Loucy (cell line): ENCODE measurements around the gene CPEB2.

Source experiments
- H2AFZ ChIP-seq: fragments of 200-600 bp; sonication (generic); 2 replicates; pipeline ENCODE4 v1.6.0; 2016; ENCODE audit warnings: antibody characterized with exemption, mild to moderate bottlenecking, low read length, moderate library complexity
- H3F3A ChIP-seq: fragments of 200-600 bp; 2 replicates; pipeline ENCODE4 v1.6.0; 2016; ENCODE audit warnings: antibody characterized with exemption, low read depth, mild to moderate bottlenecking
- H3K27me3 ChIP-seq: fragments of 200-600 bp; sonication (generic); 2 replicates; pipeline ENCODE4 v1.6.1; 2014; ENCODE audit warnings: low read length, mild to moderate bottlenecking; ENCODE audit not compliant: insufficient read depth, poor library complexity, severe bottlenecking
- H3K36me3 ChIP-seq: fragments of 200-600 bp; sonication (generic); 2 replicates; pipeline ENCODE4 v1.6.1; 2016; ENCODE audit warnings: low read length; ENCODE audit not compliant: insufficient read depth
- H3K4me1 ChIP-seq: fragments of 200-600 bp; sonication (generic); 2 replicates; pipeline ENCODE4 v1.5.1; 2014; ENCODE audit warnings: low read length, mild to moderate bottlenecking; ENCODE audit not compliant: insufficient read depth, poor library complexity, severe bottlenecking
- H3K4me2 ChIP-seq: fragments of 200-600 bp; sonication (generic); 2 replicates; pipeline ENCODE4 v1.6.0; 2014; ENCODE audit warnings: antibody characterized with exemption, low read length, low read depth, mild to moderate bottlenecking; ENCODE audit not compliant: poor library complexity, severe bottlenecking
- H3K4me3 ChIP-seq: fragments of 200-600 bp; sonication (generic); 2 replicates; pipeline ENCODE4 v1.5.1; 2014; ENCODE audit warnings: low read length, mild to moderate bottlenecking, mixed read lengths; ENCODE audit not compliant: poor library complexity, severe bottlenecking
- H3K79me2 ChIP-seq: fragments of 200-600 bp; sonication (generic); 2 replicates; pipeline ENCODE4 v1.6.1; 2014; ENCODE audit warnings: low read length; ENCODE audit not compliant: insufficient read depth
- H3K9ac ChIP-seq: fragments of 200-600 bp; sonication (generic); 2 replicates; pipeline ENCODE4 v1.6.0; 2014; ENCODE audit warnings: mild to moderate bottlenecking, low read depth, low read length, moderate library complexity; ENCODE audit not compliant: poor library complexity, severe bottlenecking
- H3K9me2 ChIP-seq: fragments of 200-600 bp; sonication (generic); replicated peaks from 2 replicates; pipeline ENCODE4 v1.6.1; 2016; ENCODE audit warnings: low read depth, low read length, mixed read lengths
- H3K9me3 ChIP-seq: fragments of 200-600 bp; sonication (generic); 2 replicates; pipeline ENCODE4 v1.6.1; 2014; ENCODE audit warnings: mild to moderate bottlenecking, antibody characterized with exemption, low read length, low read depth; ENCODE audit not compliant: insufficient read depth
- H4K20me1 ChIP-seq: fragments of 200-600 bp; sonication (generic); 2 replicates; pipeline ENCODE4 v1.6.0; 2014; ENCODE audit warnings: antibody characterized with exemption, low read length, mild to moderate bottlenecking; ENCODE audit not compliant: insufficient read depth, poor library complexity, severe bottlenecking
- EZH2phosphoT487 ChIP-seq: fragments of 200-600 bp; IDR thresholded peaks from 2 replicates; pipeline ENCODE4 v1.6.1; 2018; ENCODE audit warnings: antibody characterized with exemption, mild to moderate bottlenecking, moderate library complexity, borderline replicate concordance
- TF ChIP-seq, protein P1 (sequence below): fragments of 200-600 bp; sonication (generic); conservative IDR thresholded peaks from 2 replicates; pipeline ENCODE4 v1.5.1; 2014; ENCODE audit warnings: mild to moderate bottlenecking, antibody characterized with exemption, low read length

The CPEB2 gene

DNA sequence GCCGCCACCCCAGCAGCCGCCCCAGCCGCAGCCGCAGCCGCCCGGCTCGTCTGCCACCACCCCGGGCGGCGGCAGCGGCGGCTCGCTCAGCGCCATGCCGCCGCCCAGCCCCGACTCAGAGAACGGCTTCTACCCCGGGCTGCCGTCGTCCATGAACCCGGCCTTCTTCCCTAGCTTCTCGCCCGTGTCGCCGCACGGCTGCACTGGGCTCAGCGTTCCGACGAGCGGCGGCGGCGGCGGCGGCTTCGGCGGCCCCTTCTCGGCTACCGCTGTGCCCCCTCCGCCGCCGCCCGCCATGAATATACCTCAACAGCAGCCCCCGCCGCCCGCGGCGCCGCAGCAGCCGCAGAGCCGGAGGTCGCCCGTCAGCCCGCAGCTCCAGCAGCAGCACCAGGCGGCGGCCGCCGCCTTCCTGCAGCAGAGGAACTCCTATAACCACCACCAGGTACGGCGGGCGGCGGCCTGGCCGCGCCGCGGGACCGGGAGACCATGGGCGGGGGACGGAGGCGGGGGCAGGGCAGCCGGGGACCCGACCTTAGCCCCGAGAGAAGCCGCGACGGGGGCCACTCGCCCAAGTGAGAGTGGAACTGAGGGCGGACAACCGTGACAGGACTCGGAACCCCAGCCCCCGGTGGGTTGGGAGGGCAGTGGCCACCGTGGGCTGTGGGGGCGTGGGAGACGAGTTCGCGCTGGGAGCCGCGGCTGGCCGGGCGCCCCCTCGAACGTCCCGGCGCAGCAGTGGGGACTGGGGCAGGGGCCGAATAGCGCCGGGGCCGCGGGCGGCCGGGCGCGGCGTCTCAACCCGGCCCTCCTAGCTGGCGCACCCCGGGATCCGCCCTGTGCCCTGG is 1.8 kb downstream of the CPEB2 start:
- H2AFZ ChIP-seq: no peak overlapping the region
- peaks cover 51% of the 10 kb centered on the region for H3K4me1 ChIP-seq
- H3K27me3 ChIP-seq: no peaks in the 10 kb centered on the region
- H3F3A ChIP-seq: no peaks in the 10 kb centered on the region
- H3K9me2 ChIP-seq: no peaks in the 10 kb centered on the region
- peaks cover 48% of the 10 kb centered on the region for H3K79me2 ChIP-seq
- H3K9ac ChIP-seq: peak overlapping the region; percentile 74
- H3K36me3 ChIP-seq: no peaks in the 10 kb centered on the region
- H4K20me1 ChIP-seq: peaks cover 40% of the 10 kb centered on the region
- no peaks in the 10 kb centered on the region for H3K9me3 ChIP-seq
- TF ChIP-seq EZH2phosphoT487: no peak
- TF ChIP-seq, protein P1, sequence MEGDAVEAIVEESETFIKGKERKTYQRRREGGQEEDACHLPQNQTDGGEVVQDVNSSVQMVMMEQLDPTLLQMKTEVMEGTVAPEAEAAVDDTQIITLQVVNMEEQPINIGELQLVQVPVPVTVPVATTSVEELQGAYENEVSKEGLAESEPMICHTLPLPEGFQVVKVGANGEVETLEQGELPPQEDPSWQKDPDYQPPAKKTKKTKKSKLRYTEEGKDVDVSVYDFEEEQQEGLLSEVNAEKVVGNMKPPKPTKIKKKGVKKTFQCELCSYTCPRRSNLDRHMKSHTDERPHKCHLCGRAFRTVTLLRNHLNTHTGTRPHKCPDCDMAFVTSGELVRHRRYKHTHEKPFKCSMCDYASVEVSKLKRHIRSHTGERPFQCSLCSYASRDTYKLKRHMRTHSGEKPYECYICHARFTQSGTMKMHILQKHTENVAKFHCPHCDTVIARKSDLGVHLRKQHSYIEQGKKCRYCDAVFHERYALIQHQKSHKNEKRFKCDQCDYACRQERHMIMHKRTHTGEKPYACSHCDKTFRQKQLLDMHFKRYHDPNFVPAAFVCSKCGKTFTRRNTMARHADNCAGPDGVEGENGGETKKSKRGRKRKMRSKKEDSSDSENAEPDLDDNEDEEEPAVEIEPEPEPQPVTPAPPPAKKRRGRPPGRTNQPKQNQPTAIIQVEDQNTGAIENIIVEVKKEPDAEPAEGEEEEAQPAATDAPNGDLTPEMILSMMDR: no peak
- peak overlapping the region; percentile 84 for H3K4me3 ChIP-seq
- H3K4me2 ChIP-seq: peak overlapping the region; percentile 75

DNA sequence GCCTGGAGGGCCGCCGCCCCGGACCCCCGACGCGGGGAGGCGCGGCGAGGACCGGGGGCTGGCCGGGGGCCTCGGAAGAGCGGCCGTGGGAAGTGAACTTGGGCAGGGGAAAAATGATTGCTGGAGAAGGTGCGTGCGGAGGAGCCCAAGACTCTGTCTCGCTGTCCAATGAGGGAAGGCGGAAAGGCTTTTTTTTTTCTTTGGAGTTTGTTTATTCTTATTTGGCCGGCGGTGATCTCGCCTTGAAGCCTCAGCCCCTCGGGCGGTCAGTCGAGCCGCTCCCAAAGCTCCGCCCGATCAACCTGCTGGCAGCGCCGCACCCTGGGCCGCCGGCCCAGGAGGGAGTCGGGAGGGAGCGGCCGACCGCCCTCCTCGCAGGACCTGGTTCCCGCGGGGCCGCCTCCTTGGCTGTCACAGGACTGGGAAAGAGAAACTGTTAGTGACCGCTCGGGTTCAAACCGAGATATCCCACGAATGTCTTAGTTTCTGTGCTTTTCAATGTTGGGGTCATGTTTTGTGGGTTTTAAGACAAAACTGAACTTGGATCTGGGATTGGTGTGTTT is 2.5 kb downstream of the CPEB2 start:
- Histone ChIP-seq H3K9ac (peak overlapping the region; percentile 74), H3K4me1 (peaks cover 58% of the 10 kb centered on the region), H4K20me1 (peaks cover 40% of the 10 kb centered on the region), H3K27me3 (no peaks in the 10 kb centered on the region), H3K79me2 (peaks cover 55% of the 10 kb centered on the region), H3F3A (no peaks in the 10 kb centered on the region), H3K4me3 (peak overlapping the region; percentile 84), H3K9me3 (no peaks in the 10 kb centered on the region), H3K9me2 (no peaks in the 10 kb centered on the region), H2AFZ (no peak overlapping the region), H3K4me2 (peak overlapping the region; percentile 75), H3K36me3 (no peaks in the 10 kb centered on the region)
- TF ChIP-seq, protein P1: no peak
- TF ChIP-seq EZH2phosphoT487: no peak

DNA sequence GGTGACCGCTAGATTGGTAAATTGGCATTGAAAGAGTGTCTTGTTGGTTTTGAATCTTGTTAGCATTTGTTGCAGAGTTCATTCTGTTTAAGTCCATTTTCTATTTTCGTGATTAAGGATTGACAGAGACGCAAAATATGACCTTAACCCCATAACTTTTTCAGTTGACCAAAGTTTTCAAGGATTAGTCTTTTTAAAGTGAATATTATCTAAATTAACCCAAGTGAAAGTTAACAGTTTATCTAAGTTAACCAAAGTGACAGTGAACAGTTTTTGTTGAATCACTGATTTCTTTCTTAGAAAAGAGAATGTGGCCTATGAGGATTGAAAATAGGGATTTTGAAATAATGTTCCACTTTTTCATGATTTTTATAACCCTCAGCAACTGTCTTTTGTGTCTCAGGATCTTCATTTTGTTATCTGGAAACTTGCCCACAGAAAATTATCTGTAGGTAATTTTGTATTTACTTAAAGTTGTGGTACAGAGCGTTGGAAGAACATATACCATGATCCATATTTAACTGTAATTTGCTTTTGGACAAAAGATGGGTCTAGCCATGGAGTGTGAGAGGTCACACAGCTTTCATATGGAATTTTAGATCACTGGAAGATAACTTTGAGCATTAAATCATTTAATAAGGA is 3.3 kb downstream of the CPEB2 start:
- H3F3A ChIP-seq: no peaks in the 10 kb centered on the region
- H2AFZ ChIP-seq: no peak overlapping the region
- peaks cover 40% of the 10 kb centered on the region for H4K20me1 ChIP-seq
- H3K4me3 ChIP-seq: peak overlapping the region; percentile 84
- 0 out of 2 replicates have a peak, but pooled peaks cover 2% of the 10 kb centered on the region for H3K36me3 ChIP-seq
- H3K9ac ChIP-seq: peak overlapping the region; percentile 74
- peaks cover 63% of the 10 kb centered on the region for H3K79me2 ChIP-seq
- TF ChIP-seq, protein P1: no peak
- TF ChIP-seq EZH2phosphoT487: no peak
- H3K9me2 ChIP-seq: no peaks in the 10 kb centered on the region
- H3K4me2 ChIP-seq: peak overlapping the region; percentile 75
- H3K4me1 ChIP-seq: peaks cover 64% of the 10 kb centered on the region
- no peaks in the 10 kb centered on the region for H3K9me3 ChIP-seq
- H3K27me3 ChIP-seq: no peaks in the 10 kb centered on the region
